HUES64 (cell line): ENCODE data around the gene TNXB.
"Not testable (repeated sequence)": the region's sequence is repeated elsewhere in the genome, so short reads cannot be mapped to it uniquely, and the experiment has no call there.

Experiments
- H3K27ac ChIP-seq: 2 replicates; pipeline ENCODE4 v1.7.0; 2013; ENCODE audit warnings: low read depth, low read length, inconsistent platforms
- H3K27me3 ChIP-seq: 2 replicates; pipeline ENCODE4 v1.6.1; 2013; ENCODE audit warnings: mild to moderate bottlenecking, low read length; ENCODE audit not compliant: insufficient read depth
- H3K36me3 ChIP-seq: 2 replicates; pipeline ENCODE4 v1.6.1; 2013; ENCODE audit warnings: mild to moderate bottlenecking, low read length; ENCODE audit not compliant: insufficient read depth
- H3K4me1 ChIP-seq: 2 replicates; pipeline ENCODE4 v1.6.1; 2013; ENCODE audit warnings: mild to moderate bottlenecking, low read length, moderate library complexity; ENCODE audit not compliant: insufficient read depth
- H3K4me3 ChIP-seq: 2 replicates; pipeline ENCODE4 v1.5.1; 2013; ENCODE audit warnings: mild to moderate bottlenecking, low read length, moderate library complexity
- H3K9ac ChIP-seq: 2 replicates; pipeline ENCODE4 v1.6.1; 2013; ENCODE audit warnings: mild to moderate bottlenecking, low read depth, low read length
- H3K9me3 ChIP-seq: 2 replicates; pipeline ENCODE4 v1.6.1; 2013; ENCODE audit warnings: low read depth, low read length; ENCODE audit not compliant: insufficient read depth
- WGBS: fragments of 150-250, 120-280 bp; methylation state at CpG from one replicate; pipeline ENCODE4 v1.1.7; 2013; ENCODE audit warnings: missing lambda C conversion rate; 5-methylcytosine and 5-hydroxymethylcytosine counted together

TNXB gene

GRCh38 chr6:32041050-32041321, 68.2 kb downstream of the TNXB start:
- not testable (repeated sequence) for H3K36me3 ChIP-seq, H3K9ac ChIP-seq, H3K27ac ChIP-seq, H3K4me3 ChIP-seq, H3K27me3 ChIP-seq, H3K9me3 ChIP-seq, H3K4me1 ChIP-seq
- no CpG with 5 or more reads among the region's 13 CpGs for WGBS

DNA sequence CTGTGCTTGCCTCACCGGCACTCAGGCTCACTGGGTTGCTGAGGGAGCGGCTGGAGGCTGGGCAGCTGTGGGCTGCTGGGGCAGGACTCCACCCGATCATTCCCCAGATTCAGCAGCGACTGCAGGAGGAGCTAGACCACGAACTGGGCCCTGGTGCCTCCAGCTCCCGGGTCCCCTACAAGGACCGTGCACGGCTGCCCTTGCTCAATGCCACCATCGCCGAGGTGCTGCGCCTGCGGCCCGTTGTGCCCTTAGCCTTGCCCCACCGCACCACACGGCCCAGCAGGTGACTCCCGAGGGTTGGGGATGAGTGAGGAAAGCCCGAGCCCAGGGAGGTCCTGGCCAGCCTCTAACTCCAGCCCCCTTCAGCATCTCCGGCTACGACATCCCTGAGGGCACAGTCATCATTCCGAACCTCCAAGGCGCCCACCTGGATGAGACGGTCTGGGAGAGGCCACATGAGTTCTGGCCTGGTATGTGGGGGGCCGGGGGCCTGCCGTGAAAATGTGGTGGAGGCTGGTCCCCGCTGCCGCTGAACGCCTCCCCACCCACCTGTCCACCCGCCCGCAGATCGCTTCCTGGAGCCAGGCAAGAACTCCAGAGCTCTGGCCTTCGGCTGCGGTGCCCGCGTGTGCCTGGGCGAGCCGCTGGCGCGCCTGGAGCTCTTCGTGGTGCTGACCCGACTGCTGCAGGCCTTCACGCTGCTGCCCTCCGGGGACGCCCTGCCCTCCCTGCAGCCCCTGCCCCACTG, 68.7 kb downstream of the TNXB start:
- not testable (repeated sequence) for H3K9ac ChIP-seq, H3K27me3 ChIP-seq, H3K4me3 ChIP-seq, H3K4me1 ChIP-seq, H3K27ac ChIP-seq, H3K9me3 ChIP-seq, H3K36me3 ChIP-seq
- WGBS, result 95% methylated on average over 11 of the region's 43 CpGs

DNA sequence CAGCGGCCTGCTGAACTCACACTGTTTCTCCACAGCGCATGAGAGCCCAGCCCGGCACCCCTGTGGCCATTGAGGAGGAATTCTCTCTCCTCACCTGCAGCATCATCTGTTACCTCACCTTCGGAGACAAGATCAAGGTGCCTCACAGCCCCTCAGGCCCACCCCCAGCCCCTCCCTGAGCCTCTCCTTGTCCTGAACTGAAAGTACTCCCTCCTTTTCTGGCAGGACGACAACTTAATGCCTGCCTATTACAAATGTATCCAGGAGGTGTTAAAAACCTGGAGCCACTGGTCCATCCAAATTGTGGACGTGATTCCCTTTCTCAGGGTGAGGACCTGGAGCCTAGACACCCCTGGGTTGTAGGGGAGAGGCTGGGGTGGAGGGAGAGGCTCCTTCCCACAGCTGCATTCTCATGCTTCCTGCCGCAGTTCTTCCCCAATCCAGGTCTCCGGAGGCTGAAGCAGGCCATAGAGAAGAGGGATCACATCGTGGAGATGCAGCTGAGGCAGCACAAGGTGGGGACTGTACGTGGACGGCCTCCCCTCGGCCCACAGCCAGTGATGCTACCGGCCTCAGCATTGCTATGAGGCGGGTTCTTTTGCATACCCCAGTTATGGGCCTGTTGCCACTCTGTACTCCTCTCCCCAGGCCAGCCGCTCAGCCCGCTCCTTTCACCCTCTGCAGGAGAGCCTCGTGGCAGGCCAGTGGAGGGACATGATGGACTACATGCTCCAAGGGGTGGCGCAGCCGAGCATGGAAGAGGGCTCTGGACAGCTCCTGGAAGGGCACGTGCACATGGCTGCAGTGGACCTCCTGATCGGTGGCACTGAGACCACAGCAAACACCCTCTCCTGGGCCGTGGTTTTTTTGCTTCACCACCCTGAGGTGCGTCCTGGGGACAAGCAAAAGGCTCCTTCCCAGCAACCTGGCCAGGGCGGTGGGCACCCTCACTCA, 69.5 kb downstream of the TNXB start:
- H3K9me3 ChIP-seq, H3K27me3 ChIP-seq, H3K36me3 ChIP-seq, H3K27ac ChIP-seq, H3K4me3 ChIP-seq, H3K4me1 ChIP-seq, H3K9ac ChIP-seq: not testable (repeated sequence)
- WGBS, result 90% methylated on average over 21 of the region's 24 CpGs

DNA sequence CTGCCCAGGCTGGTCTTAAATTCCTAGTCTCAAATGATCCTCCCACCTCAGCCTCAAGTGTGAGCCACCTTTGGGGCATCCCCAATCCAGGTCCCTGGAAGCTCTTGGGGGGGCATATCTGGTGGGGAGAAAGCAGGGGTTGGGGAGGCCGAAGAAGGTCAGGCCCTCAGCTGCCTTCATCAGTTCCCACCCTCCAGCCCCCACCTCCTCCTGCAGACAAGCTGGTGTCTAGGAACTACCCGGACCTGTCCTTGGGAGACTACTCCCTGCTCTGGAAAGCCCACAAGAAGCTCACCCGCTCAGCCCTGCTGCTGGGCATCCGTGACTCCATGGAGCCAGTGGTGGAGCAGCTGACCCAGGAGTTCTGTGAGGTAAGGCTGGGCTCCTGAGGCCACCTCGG, 70.3 kb downstream of the TNXB start:
- not testable (repeated sequence) for H3K4me3 ChIP-seq, H3K27ac ChIP-seq, H3K4me1 ChIP-seq, H3K9me3 ChIP-seq, H3K9ac ChIP-seq, H3K36me3 ChIP-seq, H3K27me3 ChIP-seq
- 75% methylated on average over 1 of the region's 5 CpGs for WGBS

DNA sequence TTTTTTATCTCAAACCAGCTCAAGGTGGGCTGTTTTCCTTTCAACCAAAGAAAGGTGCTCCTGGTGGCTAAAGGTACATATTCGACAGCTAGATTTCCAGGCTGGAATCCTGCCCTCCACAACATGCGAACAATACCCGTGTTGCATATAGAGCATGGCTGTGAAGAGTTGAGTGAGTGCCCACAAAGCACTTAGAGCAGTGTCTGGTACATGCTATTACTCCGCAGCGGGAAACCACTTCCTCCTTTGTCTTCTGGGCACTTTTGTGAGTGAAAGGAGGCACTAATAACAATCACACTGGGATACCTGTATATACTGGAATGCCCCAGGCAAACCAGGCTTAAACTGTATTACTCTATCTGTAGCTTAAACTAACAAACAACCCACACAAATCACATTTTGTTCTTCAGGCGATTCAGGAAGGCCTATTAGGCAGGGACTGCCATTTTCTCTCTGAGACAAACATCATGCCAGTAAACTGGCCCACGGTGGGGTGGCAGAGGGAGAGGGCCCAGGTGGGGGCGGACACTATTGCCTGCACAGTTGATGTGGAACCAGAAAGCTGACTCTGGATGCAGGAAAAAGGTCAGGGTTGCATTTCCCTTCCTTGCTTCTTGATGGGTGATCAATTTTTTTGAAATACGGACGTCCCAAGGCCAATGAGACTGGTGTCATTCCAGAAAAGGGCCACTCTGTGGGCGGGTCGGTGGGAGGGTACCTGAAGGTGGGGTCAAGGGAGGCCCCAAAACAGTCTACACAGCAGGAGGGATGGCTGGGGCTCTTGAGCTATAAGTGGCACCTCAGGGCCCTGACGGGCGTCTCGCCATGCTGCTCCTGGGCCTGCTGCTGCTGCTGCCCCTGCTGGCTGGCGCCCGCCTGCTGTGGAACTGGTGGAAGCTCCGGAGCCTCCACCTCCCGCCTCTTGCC, 71.3 kb downstream of the TNXB start, which contains the start of gene CYP21A2:
TSS of gene CYP21A2 (plus strand) at position 818 of the 927 bp plus-strand sequence. CDS start at position 826, 8 bp downstream.
- H3K27me3 ChIP-seq, H3K36me3 ChIP-seq, H3K4me1 ChIP-seq, H3K9me3 ChIP-seq, H3K27ac ChIP-seq, H3K9ac ChIP-seq, H3K4me3 ChIP-seq: not testable (repeated sequence)
- WGBS, result 91% methylated on average over 13 of the region's 19 CpGs

GRCh38 chr6:32037136-32037535, 72.0 kb downstream of the TNXB start:
- H3K9me3 ChIP-seq, H3K4me1 ChIP-seq, H3K27me3 ChIP-seq, H3K27ac ChIP-seq, H3K4me3 ChIP-seq, H3K36me3 ChIP-seq, H3K9ac ChIP-seq: not testable (repeated sequence)
- 95% methylated on average over 5 of the region's 5 CpGs for WGBS

DNA sequence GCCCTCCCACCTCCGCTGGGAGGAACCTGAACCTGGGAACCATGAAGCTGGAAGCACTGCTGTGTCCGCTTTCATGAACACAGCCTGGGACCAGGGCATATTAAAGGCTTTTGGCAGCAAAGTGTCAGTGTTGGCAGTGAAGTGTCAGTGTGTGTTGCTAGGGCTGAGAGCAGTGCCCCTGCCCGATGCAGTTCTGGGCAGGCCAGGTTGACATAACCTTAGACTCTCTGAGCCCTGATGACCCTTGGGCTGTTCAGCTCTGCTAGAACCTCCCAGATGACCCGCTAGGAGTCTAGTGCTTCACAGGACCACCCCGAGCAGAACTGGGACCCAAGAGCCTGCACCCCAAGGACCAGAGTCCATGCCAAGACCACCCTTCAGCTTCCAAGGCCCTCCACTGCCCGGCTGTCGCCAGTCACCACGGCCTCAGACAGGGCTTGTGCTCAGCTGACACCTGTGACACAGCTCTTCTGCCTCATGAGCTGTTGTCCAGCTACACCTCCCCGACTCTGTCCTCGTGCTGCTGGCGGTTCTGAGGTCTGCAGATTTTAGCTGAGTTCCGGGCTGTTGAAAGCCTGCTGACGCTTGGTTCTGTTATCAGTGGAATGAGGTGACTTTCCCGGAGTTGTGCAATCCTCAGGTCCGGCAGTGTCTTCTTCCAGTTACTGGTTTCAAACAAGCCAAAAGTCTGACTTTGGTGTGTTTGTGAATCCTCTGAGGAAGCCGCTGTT, 73.7 kb downstream of the TNXB start:
- H3K4me3 ChIP-seq, H3K9me3 ChIP-seq, H3K9ac ChIP-seq, H3K4me1 ChIP-seq, H3K27me3 ChIP-seq, H3K27ac ChIP-seq, H3K36me3 ChIP-seq: not testable (repeated sequence)
- no CpG with 5 or more reads among the region's 16 CpGs for WGBS

DNA sequence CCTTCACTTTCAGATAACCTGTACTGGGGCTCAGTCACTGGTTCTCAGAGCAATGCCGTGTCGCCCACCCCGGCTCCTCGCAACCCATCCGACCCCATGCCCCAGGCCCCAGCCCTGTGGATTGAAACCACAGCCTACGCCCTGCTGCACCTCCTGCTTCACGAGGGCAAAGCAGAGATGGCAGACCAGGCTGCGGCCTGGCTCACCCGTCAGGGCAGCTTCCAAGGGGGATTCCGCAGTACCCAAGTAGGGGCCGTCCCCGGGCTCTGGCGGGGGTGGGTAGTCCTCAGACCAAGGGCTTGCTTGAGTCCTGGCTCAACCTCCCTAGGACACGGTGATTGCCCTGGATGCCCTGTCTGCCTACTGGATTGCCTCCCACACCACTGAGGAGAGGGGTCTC, 79.6 kb downstream of the TNXB start:
- H3K4me1 ChIP-seq, H3K4me3 ChIP-seq, H3K36me3 ChIP-seq, H3K27ac ChIP-seq, H3K9ac ChIP-seq, H3K9me3 ChIP-seq, H3K27me3 ChIP-seq: not testable (repeated sequence)
- WGBS, result 91% methylated on average over 5 of the region's 14 CpGs

- not testable (repeated sequence) for H3K9me3 ChIP-seq, H3K27ac ChIP-seq, H3K4me1 ChIP-seq, H3K4me3 ChIP-seq, H3K9ac ChIP-seq, H3K36me3 ChIP-seq, H3K27me3 ChIP-seq
- 85% methylated on average over 4 of the region's 10 CpGs for WGBS
These were observed 80.5 kb downstream of the TNXB start for GRCh38 chr6:32028631-32029030.

- H3K4me1 ChIP-seq, result not testable (repeated sequence)
These were observed 87.0 kb downstream of the TNXB start for GRCh38 chr6:32022100-32022499.

More at GRCh38 chr6:32022100-32022499, 87.0 kb downstream of the TNXB start:
- H3K9me3 ChIP-seq, H3K9ac ChIP-seq, H3K27ac ChIP-seq, H3K27me3 ChIP-seq, H3K36me3 ChIP-seq, H3K4me3 ChIP-seq: not testable (repeated sequence)
- WGBS, result no CpG with 5 or more reads among the region's 10 CpGs
